CD4-positive, alpha-beta T cell treated with Interleukin-4 for 1 hour (primary cell): ENCODE results near the gene FOXP1.

Experiments
- DNase-seq, 2 donors: peaks; one replicate each; pipeline ENCODE4 v3.0.0-alpha.2; 2020 to 2022

FOXP1 gene

GRCh38 chr3:71319771-71320170 is 263.8 kb downstream of the FOXP1 start:
- DNase-seq: no peak

GRCh38 chr3:71318458-71318827 is 265.1 kb downstream of the FOXP1 start:
- DNase-seq: no peak

- DNase-seq: no peak
Observed at GRCh38 chr3:71317749-71318457, 265.6 kb downstream of the FOXP1 start.

GRCh38 chr3:71317140-71317539 is 266.4 kb downstream of the FOXP1 start:
- no peak for DNase-seq

GRCh38 chr3:71316066-71316777 is 267.3 kb downstream of the FOXP1 start:
- DNase-seq: no peak

GRCh38 chr3:71315431-71315830 is 268.1 kb downstream of the FOXP1 start:
- no peak for DNase-seq

- DNase-seq: no peak
Observed at GRCh38 chr3:71313844-71314243, 269.7 kb downstream of the FOXP1 start.

- DNase-seq: no peak
Observed at GRCh38 chr3:71312461-71312860, 271.1 kb downstream of the FOXP1 start.

GRCh38 chr3:71311661-71312046 is 271.9 kb downstream of the FOXP1 start:
- no peak for DNase-seq

GRCh38 chr3:71310980-71311660 is 272.4 kb downstream of the FOXP1 start:
- no peak for DNase-seq

- DNase-seq: no peak
Observed at GRCh38 chr3:71310359-71310979, 273.1 kb downstream of the FOXP1 start.

- no peak for DNase-seq
Observed at GRCh38 chr3:71309886-71310285, 273.6 kb downstream of the FOXP1 start.

- DNase-seq: peak in 1 of 2 donors; percentile 22
Observed at GRCh38 chr3:71309342-71309741, 274.2 kb downstream of the FOXP1 start.

- DNase-seq: no peak
Observed at GRCh38 chr3:71308836-71309235, 274.7 kb downstream of the FOXP1 start.

GRCh38 chr3:71307991-71308697 is 275.4 kb downstream of the FOXP1 start:
- no peak for DNase-seq

- peak in 1 of 2 donors; percentile 25 for DNase-seq
Observed at GRCh38 chr3:71305231-71306206, 278.0 kb downstream of the FOXP1 start.

- peak; percentile 16 to 38 for DNase-seq
Observed at GRCh38 chr3:71304684-71305083, 278.8 kb downstream of the FOXP1 start.

GRCh38 chr3:71304247-71304646 is 279.3 kb downstream of the FOXP1 start:
- no peak for DNase-seq

GRCh38 chr3:71303627-71304200 is 279.8 kb downstream of the FOXP1 start:
- no peak for DNase-seq

- DNase-seq: no peak
Observed at GRCh38 chr3:71302604-71303003, 280.9 kb downstream of the FOXP1 start.

GRCh38 chr3:71300951-71301393 is 282.6 kb downstream of the FOXP1 start:
- DNase-seq: no peak
